Thoracic aorta (tissue), 2 donors: ENCODE measurements around the gene NT5DC1. TPM values are rescaled to one million over a fixed set of nuclear protein-coding genes. Genes with fewer than 3 reads are reported as not detected.

Source experiments
- ATAC-seq: fragments of 150-250 bp; one replicate; pipeline ENCODE4 v1.8.0; 2017; ENCODE audit warnings: low read depth; ENCODE audit not compliant: insufficient number of reproducible peaks, low FRiP score
- DNase-seq: peaks from one replicate; pipeline ENCODE4 v3.0.0-alpha.2; 2020; ENCODE audit warnings: low spot score
- H3K27ac ChIP-seq, 2 donors: fragments of 200-600 bp; sonication (generic); 1 replicate in 1 of 2; 2 replicates in 1 of 2; pipeline ENCODE4 v1.5.1; 2016; ENCODE audit warnings: mild to moderate bottlenecking in 2 of 2, moderate library complexity in 2 of 2
- H3K27me3 ChIP-seq: fragments of 200-600 bp; sonication (generic); replicated peaks from 2 replicates; pipeline ENCODE4 v1.6.0; 2016; ENCODE audit warnings: mild to moderate bottlenecking; ENCODE audit not compliant: insufficient read depth
- H3K36me3 ChIP-seq: fragments of 200-600 bp; sonication (generic); one replicate; pipeline ENCODE4 v1.5.1; 2016
- H3K4me1 ChIP-seq, 2 donors: fragments of 200-600 bp; sonication (generic); 1 replicate in 1 of 2; 2 replicates in 1 of 2; pipeline versions ENCODE4 v1.5.1 to v1.6.0; 2016; ENCODE audit warnings: low read depth in 2 of 2, mild to moderate bottlenecking in 1 of 2; ENCODE audit not compliant: control insufficient read depth in 1 of 2
- H3K4me3 ChIP-seq: fragments of 200-600 bp; sonication (generic); 2 replicates; pipeline ENCODE4 v1.5.1; 2016; ENCODE audit warnings: mild to moderate bottlenecking
- H3K9me3 ChIP-seq: fragments of 200-600 bp; sonication (generic); 2 replicates; pipeline ENCODE4 v1.5.1; 2016
- total RNA-seq, 2 donors: library from RNA; depleted of rRNA; stranded (reverse); fragments of >200 nt; gene quantifications; one replicate each; pipeline versions ENCODE4 v1.1.0 to v1.2.3, GENCODE V29; 2016
- TF ChIP-seq, protein P1 (sequence below): fragments of 200-600 bp; sonication (generic); IDR thresholded peaks from one replicate; pipeline ENCODE4 v1.5.1; 2019; ENCODE audit warnings: antibody characterized with exemption

NT5DC1 gene
- total RNA-seq, 2 donors from 2014 or later = 15.4 to 25.0 TPM

DNA sequence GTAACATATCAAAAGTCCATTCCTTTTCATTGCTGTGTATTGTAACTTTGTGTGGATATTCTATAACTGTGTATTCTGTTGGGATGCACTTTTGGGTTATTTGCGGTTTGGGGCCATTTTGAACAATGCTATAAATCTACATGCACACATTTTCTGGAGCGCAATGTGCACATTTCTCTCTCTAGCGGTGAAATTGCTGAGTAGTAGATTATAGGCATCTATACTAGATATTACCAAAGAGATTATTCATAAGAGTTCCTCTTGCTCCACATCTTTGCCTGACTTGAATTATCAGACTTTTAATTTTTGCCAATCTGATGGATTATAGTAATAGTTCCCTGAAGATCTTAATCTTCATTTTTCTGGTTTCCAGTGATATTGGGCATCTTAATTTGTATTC is 21.7 kb upstream of the NT5DC1 start:
- Histone ChIP-seq H3K4me1 (peaks cover 2 to 15% of the 10 kb centered on the region in 2 donors), H3K27me3 (no peaks in the 10 kb centered on the region), H3K36me3 (no peaks in the 10 kb centered on the region), H3K4me3 (no peak overlapping the region), H3K27ac (no peak overlapping the region), H3K9me3 (no peaks in the 10 kb centered on the region)
- no peak for ATAC-seq
- TF ChIP-seq, protein P1, sequence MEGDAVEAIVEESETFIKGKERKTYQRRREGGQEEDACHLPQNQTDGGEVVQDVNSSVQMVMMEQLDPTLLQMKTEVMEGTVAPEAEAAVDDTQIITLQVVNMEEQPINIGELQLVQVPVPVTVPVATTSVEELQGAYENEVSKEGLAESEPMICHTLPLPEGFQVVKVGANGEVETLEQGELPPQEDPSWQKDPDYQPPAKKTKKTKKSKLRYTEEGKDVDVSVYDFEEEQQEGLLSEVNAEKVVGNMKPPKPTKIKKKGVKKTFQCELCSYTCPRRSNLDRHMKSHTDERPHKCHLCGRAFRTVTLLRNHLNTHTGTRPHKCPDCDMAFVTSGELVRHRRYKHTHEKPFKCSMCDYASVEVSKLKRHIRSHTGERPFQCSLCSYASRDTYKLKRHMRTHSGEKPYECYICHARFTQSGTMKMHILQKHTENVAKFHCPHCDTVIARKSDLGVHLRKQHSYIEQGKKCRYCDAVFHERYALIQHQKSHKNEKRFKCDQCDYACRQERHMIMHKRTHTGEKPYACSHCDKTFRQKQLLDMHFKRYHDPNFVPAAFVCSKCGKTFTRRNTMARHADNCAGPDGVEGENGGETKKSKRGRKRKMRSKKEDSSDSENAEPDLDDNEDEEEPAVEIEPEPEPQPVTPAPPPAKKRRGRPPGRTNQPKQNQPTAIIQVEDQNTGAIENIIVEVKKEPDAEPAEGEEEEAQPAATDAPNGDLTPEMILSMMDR = no peak
- no peak for DNase-seq

DNA sequence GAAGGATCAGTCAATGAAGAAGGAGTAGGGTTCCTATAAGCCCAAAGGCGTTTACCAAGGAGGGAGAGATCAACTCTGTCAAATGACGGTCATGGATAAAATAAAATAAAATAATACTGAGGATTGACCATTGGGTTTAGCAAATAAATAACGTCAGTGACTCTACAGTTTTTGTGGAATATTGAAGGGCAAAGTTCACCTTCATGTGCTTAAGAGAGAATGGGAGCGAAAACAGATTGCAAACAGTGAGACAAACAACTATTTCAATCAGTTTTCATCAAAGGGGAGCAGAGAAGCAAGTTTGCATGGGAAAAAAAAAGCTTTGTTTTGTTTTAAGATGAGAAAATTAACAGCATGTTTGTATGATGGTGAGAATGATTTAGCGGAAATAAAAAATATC is 17.6 kb upstream of the NT5DC1 start:
- no peaks in the 10 kb centered on the region for H3K27me3 ChIP-seq
- DNase-seq (no peak), ATAC-seq (no peak)
- H3K36me3 ChIP-seq = no peaks in the 10 kb centered on the region
- H3K27ac ChIP-seq = no peak overlapping the region
- no peak overlapping the region for H3K4me3 ChIP-seq
- H3K9me3 ChIP-seq = no peaks in the 10 kb centered on the region
- TF ChIP-seq, protein P1 = no peak
- peaks cover 10 to 35% of the 10 kb centered on the region in 2 donors for H3K4me1 ChIP-seq

DNA sequence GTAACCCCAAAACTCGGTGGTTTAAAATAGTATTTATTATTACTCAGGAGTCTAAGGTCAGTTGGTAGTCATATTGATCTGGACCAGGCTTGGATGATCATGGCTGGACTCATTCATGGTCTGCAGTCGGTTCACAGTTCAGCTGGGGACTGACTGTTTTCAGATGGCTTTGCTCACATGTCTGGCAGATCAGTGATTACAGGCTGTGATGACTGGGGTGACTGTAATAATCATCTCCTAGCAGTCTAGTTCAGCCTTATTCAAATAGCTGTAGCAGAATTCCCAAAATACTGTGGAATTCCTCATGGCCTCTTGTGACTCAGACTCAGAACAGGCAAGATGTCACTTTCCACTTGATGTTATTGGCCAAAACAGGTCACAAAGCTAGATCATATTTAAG is 16.4 kb upstream of the NT5DC1 start:
- H3K4me1 ChIP-seq = peaks cover 10 to 45% of the 10 kb centered on the region in 2 donors
- no peaks in the 10 kb centered on the region for H3K36me3 ChIP-seq
- no peak overlapping the region for H3K4me3 ChIP-seq
- TF ChIP-seq, protein P1 = no peak
- DNase-seq (no peak), ATAC-seq (no peak)
- H3K9me3 ChIP-seq = no peaks in the 10 kb centered on the region
- H3K27ac ChIP-seq = peak overlapping the region in 1 of 2 donors; percentile 6
- H3K27me3 ChIP-seq = no peaks in the 10 kb centered on the region

DNA sequence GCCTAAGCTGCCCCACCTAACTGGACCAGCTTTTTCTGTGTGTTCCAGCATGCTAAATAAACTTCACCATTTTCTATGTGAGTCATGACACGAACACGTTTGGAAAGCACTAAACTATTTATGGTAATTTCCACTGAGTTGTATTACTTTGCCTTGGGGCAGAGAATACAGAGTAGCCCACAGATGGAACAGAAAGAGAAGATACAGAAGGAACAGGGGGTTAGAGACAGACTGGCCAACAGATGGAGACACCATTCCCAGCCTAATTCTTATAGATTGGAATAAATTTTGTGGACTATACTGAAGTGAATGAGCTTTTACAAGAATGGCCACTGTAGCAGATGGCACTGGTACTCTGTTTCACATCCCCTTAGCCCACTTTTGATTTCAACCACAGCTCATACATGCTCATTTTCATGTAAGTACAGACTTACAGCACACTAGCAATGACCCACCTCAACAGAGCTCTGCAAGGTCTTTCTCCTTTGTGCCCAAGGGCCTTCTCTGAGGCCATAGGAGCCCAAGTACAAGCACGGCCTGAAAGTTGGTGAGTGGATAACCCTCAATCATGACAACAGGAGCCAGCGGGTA is 13.1 kb upstream of the NT5DC1 start:
- Histone ChIP-seq H3K4me1 (peaks cover 10 to 51% of the 10 kb centered on the region in 2 donors), H3K27me3 (no peaks in the 10 kb centered on the region), H3K9me3 (no peaks in the 10 kb centered on the region), H3K4me3 (no peak overlapping the region), H3K27ac (peak overlapping the region; percentile 60 to 77), H3K36me3 (no peaks in the 10 kb centered on the region)
- ATAC-seq = peak; percentile 61
- no peak for DNase-seq
- TF ChIP-seq, protein P1 = no peak

DNA sequence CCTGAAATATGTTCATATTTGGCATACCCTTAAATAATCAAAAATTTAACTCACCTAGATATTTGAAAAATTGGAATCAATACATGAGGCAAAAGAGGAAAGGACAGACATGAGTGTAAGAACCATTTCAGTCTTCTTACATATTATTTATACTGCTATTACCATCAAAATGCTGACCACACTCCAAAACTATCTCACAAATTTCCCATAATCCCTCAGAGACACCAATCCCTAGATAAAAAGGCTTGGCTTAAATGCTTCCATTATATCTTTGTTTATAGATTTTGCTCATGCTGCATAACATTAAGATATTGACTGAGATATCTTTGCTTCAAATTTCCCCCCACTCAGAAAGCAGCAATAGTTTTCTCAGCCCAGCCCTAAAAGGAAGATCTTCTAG is 11.7 kb upstream of the NT5DC1 start:
- Histone ChIP-seq H3K27me3 (no peaks in the 10 kb centered on the region), H3K9me3 (no peaks in the 10 kb centered on the region), H3K36me3 (no peaks in the 10 kb centered on the region), H3K27ac (no peak overlapping the region), H3K4me3 (no peak overlapping the region), H3K4me1 (peaks cover 17 to 63% of the 10 kb centered on the region in 2 donors)
- ATAC-seq = no peak
- no peak for DNase-seq
- TF ChIP-seq, protein P1 = no peak
